SW 1271 (cell line): ENCODE results near the gene MPV17L2.

Source experiments
- DNase-seq, 2 experiments: peaks; one replicate each; lab custom pipeline; 2025; lab: John Stamatoyannopoulos, UW

Gene MPV17L2

DNA sequence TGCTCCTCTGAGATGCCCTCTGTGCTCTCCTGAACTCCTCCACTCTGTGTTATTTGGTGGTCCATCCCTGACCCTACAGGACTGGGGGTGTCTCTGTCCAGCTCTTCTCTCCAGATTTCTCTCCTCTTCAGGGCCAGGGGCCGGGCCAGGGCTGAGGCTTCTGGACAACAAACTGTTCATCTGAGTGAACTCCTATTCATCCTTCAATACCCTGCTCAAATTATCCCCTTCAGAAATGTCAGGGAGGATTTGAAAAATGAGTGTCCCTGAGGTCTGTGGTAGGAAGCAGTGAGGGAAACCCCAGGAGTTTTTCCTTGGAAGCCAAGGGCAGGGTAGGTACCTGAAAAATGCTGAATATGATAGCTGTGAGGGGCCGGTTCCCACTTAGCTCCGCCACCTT lies 25.6 kb downstream of the MPV17L2 start:
- DNase-seq, result no peak

DNA sequence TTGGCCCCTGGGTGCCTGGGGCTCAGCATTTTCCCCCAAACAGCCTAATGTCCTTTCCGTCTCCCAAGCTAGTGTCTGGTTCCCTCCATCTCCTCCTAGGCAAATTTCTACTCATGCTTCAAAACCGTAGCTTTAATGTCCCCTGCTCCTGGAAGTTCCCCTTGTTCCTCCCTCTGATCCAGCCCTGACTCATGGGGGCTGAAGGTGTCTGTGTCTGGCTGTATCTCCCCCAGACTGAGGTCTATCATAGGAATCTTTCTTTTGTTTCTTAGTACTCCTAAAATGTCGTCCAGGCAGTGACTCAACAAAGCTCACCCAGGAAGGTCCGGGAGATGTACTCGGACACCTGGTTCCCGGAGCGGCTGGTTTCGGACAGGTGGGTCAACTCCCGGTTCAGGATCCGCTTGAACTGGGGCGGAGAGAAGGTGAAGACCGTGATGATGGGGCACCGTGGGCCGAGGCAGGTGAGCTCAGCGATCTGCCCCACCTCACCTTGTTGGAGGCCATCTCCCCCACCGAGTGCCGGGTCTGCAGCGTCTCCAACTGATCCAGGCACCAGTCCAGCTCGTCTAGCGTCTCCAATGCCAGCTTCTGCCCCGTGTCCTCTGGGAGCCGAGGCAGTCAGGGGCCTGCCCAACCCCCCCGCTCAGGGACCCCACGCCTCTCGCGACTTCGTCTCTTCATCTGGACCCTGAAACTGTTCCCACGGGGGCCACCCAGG lies 27.1 kb downstream of the MPV17L2 start:
- no peak for DNase-seq

GRCh38 chr19:18220632-18221275 lies 27.7 kb downstream of the MPV17L2 start:
- no peak for DNase-seq

DNA sequence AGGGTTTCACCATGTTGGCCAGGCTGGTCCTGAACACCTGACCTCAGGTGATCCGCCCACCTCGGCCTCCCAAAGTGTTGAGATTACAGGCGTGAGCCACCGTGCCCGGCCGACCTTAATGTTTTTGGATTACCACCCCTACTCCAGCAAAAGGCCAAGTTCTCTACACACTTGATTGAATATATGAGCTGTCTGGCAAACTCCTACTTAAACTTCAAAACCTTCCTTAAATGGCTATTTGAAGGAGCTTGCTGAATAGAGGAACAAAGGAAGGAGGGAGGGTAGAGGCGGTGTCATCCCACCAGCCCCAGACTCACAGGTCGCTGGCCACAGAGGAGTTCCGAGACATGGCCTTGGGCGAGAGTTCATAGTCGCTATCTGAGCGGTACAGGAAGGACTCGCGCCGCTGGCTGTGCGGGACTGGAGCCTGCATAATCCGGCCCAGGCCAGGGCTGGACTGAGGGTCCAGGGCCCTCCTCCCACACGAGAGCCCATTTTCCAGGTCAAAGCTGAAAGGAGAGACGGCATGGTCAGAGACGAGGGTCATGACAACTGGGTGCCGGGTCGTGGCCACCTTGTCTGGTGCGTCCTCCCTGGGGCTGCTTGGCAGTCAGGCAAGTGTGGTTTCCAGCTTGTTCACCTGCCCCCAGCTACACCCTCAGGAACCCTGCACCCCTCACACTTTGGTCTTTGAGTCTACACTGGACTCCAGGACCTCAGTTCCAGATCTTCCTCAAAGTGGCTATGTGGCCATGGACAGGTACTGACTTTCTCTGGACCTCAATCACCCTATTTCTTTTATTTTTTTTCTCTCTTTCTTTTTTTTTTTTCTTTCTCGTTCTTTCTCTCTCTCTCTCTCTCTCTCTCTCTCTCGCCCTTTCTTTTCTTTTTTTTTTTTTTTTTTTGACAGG lies 29.1 kb downstream of the MPV17L2 start:
- DNase-seq, result no peak

DNA sequence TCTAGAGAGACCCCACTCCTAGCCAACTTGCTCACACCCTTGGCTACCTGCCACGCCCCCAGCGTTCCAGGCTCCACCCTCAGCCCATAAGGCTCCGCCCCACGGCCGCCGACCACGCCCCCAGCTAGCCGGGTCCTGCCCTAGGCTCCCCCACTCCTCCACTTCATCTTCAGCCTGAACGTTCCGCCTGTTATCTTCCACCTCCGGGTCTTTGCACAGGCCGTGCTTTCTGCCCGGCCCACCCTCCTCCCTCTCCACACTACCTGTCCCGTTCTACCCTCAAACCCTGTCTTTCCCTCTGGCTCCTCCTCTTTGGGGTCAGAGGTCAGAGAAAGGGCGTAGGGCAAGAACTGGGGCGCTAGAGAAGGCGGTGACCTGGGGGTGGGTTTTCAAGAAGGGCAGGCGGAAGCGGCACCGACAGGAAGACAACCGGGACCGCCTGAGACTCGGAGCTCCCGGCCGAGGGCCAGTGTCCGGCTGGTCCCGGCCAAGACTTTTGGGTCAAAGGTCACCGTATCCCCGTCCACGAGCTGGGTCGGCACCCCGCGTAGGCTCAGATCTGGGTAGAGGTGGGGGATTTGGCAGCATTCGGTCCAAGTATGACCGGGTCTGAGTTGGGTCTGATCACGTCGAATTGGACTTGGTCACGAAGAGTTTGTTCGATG lies 31.0 kb downstream of the MPV17L2 start:
- DNase-seq, result peak in 1 of 2 experiments; percentile 66

DNA sequence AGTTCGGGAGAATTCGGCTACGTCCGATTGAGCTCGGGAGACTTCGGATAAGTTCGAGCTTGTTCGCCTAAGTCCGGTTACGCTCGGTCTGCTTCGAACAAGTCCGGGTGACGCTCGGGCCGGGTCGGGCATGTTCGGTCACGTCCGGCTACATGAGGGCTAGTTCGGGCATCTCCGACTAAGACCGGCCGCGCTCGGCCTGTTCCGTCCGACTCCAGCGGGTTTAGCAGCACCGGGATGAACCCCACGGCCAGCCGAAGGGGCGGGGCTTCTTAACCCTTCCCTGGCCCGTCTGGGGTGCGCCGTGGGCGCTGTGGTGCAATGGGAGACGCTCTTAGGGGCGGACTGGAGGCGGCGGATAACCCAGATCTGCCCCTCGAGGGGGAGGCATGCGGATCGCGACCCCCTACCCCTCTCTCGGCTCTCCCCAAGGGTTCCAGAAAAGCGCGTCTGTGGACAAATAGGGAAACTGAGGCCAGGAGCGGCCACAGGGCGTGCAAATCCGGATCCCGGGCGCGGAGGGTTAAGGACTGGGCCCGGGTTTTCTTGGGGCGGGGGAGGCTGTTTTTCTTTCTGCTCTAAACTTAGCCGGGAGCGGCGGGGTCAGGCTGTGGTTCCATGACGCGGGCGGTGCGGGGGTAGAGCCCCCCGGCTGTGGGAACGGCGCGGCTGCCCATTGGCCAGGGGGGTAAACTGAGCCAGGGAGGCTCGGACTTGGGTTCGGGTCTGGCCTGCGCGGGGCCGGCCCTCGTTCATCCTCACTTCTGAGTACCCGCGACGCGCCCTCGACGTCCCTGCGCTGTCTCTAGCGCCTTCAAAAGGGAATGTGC lies 31.7 kb downstream of the MPV17L2 start:
- peak; percentile 95 to 97 for DNase-seq

GRCh38 chr19:18225355-18225701 lies 32.3 kb downstream of the MPV17L2 start:
- no peak for DNase-seq

DNA sequence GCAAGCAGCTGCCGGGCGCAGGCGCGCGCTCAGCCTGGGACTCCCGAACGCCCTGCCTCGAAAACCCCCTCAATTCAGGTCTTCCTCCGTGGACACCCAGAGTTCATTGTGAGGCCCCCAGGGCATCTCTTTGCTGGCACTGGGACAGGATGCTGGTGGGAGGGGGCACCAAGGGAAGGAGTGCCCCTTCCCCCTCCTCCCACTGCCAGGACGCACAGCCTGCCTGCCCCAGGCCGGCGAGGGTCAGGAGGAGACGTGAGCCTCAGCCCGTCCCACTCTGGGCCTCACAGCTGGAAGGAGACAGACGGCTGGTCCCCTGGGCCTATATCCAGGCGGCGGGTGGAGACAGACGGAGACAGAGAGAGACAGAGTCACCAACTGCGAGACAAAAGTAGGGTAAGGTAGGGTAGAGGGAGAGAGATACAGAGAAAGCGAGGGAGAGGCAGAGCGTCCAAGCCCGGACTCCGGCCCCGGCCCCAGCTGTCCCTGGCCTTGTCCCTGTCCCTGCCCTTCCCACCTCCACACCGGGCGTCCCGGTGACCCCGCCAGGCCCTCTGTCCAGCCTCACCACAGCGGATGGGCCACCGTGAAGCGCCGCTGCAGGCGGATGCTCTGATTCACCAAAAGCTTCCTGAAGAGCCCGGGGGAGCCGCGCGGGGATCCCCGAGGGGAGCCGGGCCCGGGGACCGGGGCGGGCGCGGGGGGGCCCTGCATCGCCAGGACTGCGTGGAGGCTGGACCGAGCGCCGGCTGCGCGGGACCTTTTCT lies 32.9 kb downstream of the MPV17L2 start, which contains the start of gene PDE4C:
TSS of gene PDE4C (minus strand) at position 737 of the 767 bp plus-strand sequence. CDS start at position 714, 23 bp downstream.
- DNase-seq, result no peak

DNA sequence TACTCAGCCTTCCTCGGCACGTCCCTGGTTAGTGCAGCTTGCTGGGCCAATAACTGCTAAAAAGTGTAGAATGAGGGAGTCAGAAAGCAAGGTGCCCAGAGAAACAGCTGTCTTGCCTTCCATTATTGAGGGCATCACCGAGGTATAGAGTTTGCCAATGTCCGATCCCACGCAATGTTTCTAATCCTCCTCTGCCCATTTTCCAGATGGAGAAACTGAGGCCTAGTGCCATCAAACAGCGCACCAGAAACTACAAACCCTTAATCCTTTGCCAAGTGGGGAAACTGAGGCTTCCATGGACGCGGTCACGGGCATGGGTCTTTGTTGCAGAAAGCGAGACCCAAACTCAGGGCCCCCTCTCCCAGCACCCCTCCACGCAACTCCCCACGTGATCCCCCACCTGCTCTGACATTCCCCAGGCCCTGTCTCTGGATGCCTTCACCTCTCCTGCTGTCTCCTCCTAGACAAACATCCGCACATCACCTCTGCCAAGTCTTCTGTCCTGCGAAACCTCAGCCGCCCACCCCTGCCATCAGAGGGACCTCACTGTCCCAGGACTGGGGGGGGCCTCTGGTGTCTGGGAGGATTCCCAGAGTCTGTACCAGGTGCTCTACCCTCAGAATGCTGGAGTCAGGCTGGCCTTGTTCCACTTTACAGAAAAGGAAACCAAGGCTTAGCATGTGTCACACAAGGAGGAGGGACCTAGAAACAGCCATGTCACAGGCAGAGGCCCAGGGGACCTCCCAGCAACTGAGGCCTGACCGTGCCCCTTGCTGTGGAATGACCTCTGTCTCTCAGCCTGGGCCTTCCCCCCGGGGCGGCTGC lies 34.1 kb downstream of the MPV17L2 start:
- DNase-seq, result no peak

DNA sequence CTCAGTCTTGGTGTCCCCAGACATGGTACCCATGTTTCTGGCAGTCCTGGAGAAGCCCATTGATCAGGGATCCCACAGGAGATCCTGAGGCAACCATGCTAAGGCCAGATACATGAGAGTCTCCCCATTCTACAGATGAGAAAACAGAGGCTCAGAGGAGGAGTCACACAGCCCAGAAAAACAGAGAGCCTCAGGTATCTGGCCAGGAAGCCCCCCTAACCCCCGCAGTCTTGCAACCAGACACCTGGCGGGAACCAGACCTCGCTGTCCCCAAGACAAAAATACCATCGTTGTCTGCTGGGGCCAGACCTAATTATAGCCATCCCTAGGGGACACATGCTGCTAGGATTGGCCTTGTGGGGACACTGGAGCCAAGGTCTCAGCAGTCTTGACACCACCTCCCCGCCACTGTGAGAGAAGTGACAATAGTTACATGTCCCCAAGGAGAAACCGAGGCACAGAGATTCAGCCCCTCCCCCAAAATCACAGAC lies 34.8 kb downstream of the MPV17L2 start:
- no peak for DNase-seq

DNA sequence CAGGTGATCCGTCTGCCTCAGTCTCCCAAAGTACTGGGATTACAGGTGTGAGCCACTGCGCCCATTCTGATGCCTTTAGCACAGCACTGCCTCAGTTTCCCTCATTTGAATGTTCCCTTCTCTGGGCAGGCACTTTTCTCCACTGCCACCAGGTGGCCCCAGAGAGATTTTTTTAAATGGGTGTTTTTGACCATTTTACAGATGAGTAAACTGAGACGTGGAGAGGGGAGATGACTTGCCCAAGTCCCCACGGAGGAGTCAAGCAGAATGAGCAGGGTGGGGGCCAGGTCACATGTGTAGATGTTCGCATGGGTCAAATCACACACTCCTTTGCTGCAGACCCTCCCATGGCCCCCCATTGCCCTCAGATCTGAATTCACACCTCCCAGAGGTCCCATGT lies 36.5 kb downstream of the MPV17L2 start:
- DNase-seq, result no peak

- no peak for DNase-seq
Observed at GRCh38 chr19:18229915-18230314, 36.9 kb downstream of the MPV17L2 start.

DNA sequence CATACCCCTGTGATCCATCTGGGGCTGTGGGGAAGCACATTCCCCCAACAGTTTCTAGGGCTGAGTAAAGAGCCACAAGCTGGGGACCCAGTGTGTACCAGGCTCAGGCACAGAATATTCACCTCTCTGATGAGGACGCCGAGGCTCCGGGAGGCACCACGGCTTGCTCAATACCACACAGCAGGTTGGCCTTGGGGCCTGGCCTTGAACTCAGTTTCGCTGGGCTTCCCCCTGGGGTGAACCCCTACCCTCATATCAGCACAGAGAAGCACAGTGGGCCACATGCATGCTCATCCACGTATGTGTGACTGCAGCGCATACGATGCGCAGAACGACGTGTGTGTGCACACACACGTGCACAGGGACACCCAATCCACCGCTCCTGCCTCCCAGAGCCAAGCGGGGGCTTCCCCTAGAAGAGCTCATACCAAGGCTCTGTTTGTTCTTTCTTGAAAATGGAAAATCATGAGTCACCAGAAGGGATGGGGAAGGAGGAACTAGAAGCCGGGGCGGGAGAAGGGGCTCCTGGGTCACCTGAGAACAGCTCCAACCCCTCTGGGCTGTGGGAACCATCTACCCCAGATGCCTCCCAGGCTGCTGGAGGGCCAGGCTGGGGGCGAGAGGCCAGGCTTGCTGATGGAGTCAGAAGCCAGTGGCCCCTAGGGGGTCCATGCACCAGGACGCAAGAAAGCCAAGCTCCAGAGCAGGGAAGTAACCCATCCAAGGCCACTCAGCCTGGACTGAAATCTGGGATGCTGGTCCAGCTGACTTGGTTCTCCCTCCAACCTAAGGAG lies 38.1 kb downstream of the MPV17L2 start:
- DNase-seq, result no peak

GRCh38 chr19:18231775-18232174 lies 38.8 kb downstream of the MPV17L2 start:
- no peak for DNase-seq

- DNase-seq, result no peak
Observed at GRCh38 chr19:18232540-18233223, 39.7 kb downstream of the MPV17L2 start.

DNA sequence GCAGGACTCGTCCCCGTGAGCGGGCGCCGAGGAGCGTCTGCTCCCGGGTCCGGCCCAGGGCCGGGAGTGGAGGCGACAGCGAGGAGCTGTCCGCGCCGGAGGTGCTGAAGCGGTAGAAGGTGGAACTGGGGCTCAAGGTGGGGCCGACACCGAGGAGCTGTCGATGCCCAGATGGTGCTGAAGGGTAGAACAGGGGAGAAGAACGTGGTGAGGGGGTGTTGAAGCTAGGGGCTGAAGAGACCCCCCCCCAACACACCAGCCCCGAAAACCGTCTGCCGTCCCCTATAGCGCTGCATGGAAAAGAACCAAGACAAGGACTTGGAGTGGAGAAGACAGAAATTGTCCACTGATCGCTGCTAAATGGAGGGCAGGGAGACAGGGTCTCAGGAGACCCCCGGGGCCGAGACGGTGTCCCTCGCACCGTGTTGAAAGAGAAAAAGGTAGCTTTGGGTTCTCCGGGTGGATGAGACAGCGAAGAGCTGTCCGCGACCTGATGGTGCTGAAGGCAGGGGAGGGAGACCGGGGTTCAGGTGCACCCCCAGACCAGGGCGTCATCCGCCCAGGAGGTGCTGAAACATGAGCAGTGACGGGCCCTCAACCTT lies 40.3 kb downstream of the MPV17L2 start:
- DNase-seq, result no peak

- DNase-seq, result no peak
Observed at GRCh38 chr19:18234194-18234593, 41.2 kb downstream of the MPV17L2 start.

DNA sequence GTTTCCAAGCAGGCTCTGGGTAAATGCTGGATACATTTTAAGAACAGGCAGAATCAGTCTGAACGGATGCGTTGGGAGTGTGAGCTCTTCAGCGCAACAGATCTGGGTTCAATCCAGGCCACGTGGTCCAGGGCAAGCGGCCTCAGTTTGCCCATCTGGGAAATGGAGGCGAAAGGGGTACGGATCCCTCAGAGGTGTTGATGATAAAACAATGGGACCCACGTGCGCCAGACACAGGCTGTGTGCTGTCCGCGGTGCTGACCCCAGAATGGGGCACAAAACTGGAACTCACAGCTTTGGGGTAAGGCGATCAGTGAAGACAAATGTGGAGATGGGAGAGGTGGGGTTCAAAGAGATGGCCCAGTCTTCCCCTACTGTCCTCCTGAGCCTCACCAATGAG lies 46.3 kb downstream of the MPV17L2 start:
- DNase-seq, result no peak
